Neutrophil (primary cell): Measurements from ENCODE around the gene GALNT16.

Experiments
- H3K27ac ChIP-seq: fragments of 200-600 bp; sonication (generic); 2 replicates; pipeline ENCODE4 v1.5.1; 2016; ENCODE audit warnings: mild to moderate bottlenecking, moderate library complexity
- H3K27me3 ChIP-seq: fragments of 200-600 bp; sonication (generic); 2 replicates; pipeline ENCODE4 v1.6.0; 2016; ENCODE audit warnings: mild to moderate bottlenecking
- H3K36me3 ChIP-seq: fragments of 200-600 bp; sonication (generic); 2 replicates; pipeline ENCODE4 v1.5.1; 2017
- H3K4me1 ChIP-seq, 2 experiments: fragments of 200-600 bp in 1 of 2; sonication (generic) in 1 of 2; 1 replicate in 1 of 2; 2 replicates in 1 of 2; pipeline versions ENCODE4 v1.5.1 to v1.6.1; 2013 to 2016; ENCODE audit warnings: low read depth in 1 of 2, low read length in 1 of 2, mild to moderate bottlenecking in 1 of 2, moderate library complexity in 1 of 2; ENCODE audit not compliant: control insufficient read depth in 1 of 2, insufficient read depth in 1 of 2
- H3K4me3 ChIP-seq, 2 experiments: fragments of 200-600 bp in 1 of 2; sonication (generic) in 1 of 2; 1 replicate in 1 of 2; 2 replicates in 1 of 2; pipeline ENCODE4 v1.5.1; 2013 to 2016; ENCODE audit warnings: low read depth in 1 of 2, low read length in 1 of 2, mild to moderate bottlenecking in 1 of 2, moderate library complexity in 1 of 2
- H3K9me3 ChIP-seq: fragments of 200-600 bp; sonication (generic); 2 replicates; pipeline ENCODE4 v1.5.1; 2016
- CTCF ChIP-seq: fragments of 200-600 bp; sonication (generic); IDR thresholded peaks from 2 replicates; pipeline ENCODE4 v1.5.1; 2016; ENCODE audit warnings: antibody characterized with exemption

Gene GALNT16

DNA sequence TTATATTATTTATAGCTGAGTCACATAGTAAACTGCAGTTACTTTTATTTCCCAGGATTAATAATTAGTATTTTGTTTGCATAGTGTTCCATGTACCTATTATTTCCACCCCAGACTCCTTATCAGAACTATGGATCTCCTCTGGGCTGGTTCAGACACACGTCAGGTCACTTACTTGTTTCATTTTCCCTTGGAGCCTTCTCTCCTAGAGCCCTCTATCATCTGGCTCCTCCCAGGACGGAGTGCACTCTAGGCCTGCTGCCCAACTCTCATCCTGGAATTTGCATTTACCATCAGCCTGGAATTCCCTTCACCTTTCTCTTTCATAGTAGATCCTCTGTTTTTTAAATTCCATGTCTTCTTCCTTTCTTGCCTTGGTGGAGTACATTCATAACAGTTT, 28.5 kb upstream of the GALNT16 start:
- TF ChIP-seq CTCF = no peak

DNA sequence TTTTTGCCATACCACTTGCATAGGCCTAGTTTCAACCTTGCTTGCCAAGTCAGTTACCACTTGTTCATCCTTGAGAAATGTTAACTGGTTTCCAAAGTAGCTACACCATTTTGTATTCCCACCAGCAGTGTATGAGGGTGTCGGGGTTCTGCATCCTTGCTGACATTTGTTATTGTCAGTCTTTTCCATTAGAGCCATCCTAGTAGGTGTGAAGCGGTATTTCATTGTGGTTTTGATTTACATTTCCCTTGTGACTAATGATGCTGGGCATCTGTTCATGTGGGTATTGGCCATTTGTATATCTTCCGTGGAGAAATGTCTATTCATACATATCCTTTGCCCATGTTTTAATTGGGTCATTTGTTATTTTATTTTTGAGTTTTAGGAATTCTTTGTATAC, 27.6 kb upstream of the GALNT16 start:
- no peak for TF ChIP-seq CTCF
- H3K27ac ChIP-seq = no peak overlapping the region
- H3K9me3 ChIP-seq = no peaks in the 10 kb centered on the region
- H3K36me3 ChIP-seq = peaks cover 30% of the 10 kb centered on the region
- no peaks in the 10 kb centered on the region for H3K27me3 ChIP-seq
- H3K4me3 ChIP-seq = no peak overlapping the region
- H3K4me1 ChIP-seq = no peaks in the 10 kb centered on the region

More for the DNA sequence above, 28.5 kb upstream of the GALNT16 start:
- H3K4me1 ChIP-seq = no peaks in the 10 kb centered on the region
- H3K36me3 ChIP-seq = peaks cover 21% of the 10 kb centered on the region
- no peaks in the 10 kb centered on the region for H3K9me3 ChIP-seq
- no peaks in the 10 kb centered on the region for H3K27me3 ChIP-seq
- no peak overlapping the region for H3K4me3 ChIP-seq
- no peak overlapping the region for H3K27ac ChIP-seq

- no peak for TF ChIP-seq CTCF
- peaks cover 47% of the 10 kb centered on the region for H3K36me3 ChIP-seq
- H3K9me3 ChIP-seq = no peaks in the 10 kb centered on the region
- H3K27ac ChIP-seq = no peak overlapping the region
- H3K4me3 ChIP-seq = no peak overlapping the region
- no peaks in the 10 kb centered on the region for H3K27me3 ChIP-seq
- H3K4me1 ChIP-seq = no peaks in the 10 kb centered on the region
Measured at GRCh38 chr14:69234106-69234505, 25.9 kb upstream of the GALNT16 start.

DNA sequence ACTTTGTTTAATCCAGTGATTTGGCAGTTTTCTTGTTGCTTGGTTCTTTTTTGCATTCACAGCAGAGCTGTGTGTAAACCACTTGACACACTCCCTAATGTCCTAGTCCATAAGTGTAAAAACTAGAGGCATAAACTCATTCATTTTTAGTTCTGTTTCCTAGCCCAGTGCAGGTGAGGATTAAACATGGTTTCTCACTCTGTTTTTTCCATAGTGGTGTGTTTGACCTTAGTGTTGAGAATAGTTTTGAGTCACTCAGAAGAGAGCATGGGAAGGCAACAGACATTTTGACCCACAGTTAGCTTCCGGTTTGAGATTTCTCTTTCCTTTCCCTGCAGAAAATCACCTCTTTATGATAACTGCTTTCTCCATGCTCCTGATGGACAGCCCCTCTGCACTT, 24.2 kb upstream of the GALNT16 start:
- Histone ChIP-seq H3K27me3 (no peaks in the 10 kb centered on the region), H3K9me3 (no peaks in the 10 kb centered on the region), H3K4me3 (no peak overlapping the region), H3K27ac (no peak overlapping the region), H3K36me3 (peaks cover 49% of the 10 kb centered on the region), H3K4me1 (no peaks in the 10 kb centered on the region)
- TF ChIP-seq CTCF = no peak

DNA sequence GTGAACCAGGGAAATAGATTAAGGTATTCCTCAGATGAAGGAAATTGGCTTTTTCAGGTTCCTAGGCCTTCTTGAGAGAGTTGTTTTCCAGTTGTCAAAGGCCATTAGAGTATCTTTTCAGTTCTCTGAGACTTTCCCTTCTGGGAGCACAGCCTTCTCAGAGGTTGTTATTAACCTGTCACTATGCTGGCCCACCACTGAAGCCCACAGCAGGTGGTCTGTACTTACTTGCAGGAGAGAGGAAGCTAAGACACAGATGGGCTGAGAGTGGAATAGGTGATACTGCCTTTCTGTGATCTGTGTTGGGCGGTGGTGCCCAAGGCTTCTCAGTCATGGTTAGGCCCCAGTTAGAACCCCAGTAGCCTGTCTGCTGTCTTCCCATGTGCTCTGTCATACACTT, 22.8 kb upstream of the GALNT16 start:
- Histone ChIP-seq H3K27ac (no peak overlapping the region), H3K4me1 (no peaks in the 10 kb centered on the region), H3K4me3 (no peak overlapping the region), H3K27me3 (no peaks in the 10 kb centered on the region), H3K36me3 (peaks cover 53% of the 10 kb centered on the region), H3K9me3 (no peaks in the 10 kb centered on the region)
- TF ChIP-seq CTCF = no peak

DNA sequence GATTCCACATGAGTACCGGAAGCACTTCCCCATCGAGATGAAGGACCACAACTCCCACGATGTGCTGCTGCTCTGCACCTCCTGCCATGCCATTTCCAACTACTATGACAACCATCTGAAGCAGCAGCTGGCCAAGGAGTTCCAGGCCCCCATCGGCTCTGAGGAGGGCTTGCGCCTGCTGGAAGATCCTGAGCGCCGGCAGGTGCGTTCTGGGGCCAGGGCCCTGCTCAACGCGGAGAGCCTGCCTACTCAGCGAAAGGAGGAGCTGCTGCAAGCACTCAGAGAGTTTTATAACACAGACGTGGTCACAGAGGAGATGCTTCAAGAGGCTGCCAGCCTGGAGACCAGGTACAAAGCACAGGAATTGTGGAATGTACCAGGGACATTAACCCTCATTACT, 22.4 kb upstream of the GALNT16 start:
- no peaks in the 10 kb centered on the region for H3K9me3 ChIP-seq
- H3K27me3 ChIP-seq = no peaks in the 10 kb centered on the region
- H3K4me1 ChIP-seq = no peaks in the 10 kb centered on the region
- H3K27ac ChIP-seq = no peak overlapping the region
- no peak overlapping the region for H3K4me3 ChIP-seq
- H3K36me3 ChIP-seq = peaks cover 49% of the 10 kb centered on the region
- TF ChIP-seq CTCF = no peak
